Thoracic aorta (tissue), 2 donors: ENCODE measurements around the gene CYFIP2. TPM values are rescaled to one million over a fixed set of nuclear protein-coding genes. Genes with fewer than 3 reads are reported as not detected.

Experiments used
- ATAC-seq: fragments of 150-250 bp; one replicate; pipeline ENCODE4 v1.8.0; 2017; ENCODE audit warnings: low read depth; ENCODE audit not compliant: insufficient number of reproducible peaks, low FRiP score
- DNase-seq: peaks from one replicate; pipeline ENCODE4 v3.0.0-alpha.2; 2020; ENCODE audit warnings: low spot score
- H3K27ac ChIP-seq, 2 donors: fragments of 200-600 bp; sonication (generic); 1 replicate in 1 of 2; 2 replicates in 1 of 2; pipeline ENCODE4 v1.5.1; 2016; ENCODE audit warnings: mild to moderate bottlenecking in 2 of 2, moderate library complexity in 2 of 2
- H3K27me3 ChIP-seq: fragments of 200-600 bp; sonication (generic); replicated peaks from 2 replicates; pipeline ENCODE4 v1.6.0; 2016; ENCODE audit warnings: mild to moderate bottlenecking; ENCODE audit not compliant: insufficient read depth
- H3K36me3 ChIP-seq: fragments of 200-600 bp; sonication (generic); one replicate; pipeline ENCODE4 v1.5.1; 2016
- H3K4me1 ChIP-seq, 2 donors: fragments of 200-600 bp; sonication (generic); 1 replicate in 1 of 2; 2 replicates in 1 of 2; pipeline versions ENCODE4 v1.5.1 to v1.6.0; 2016; ENCODE audit warnings: low read depth in 2 of 2, mild to moderate bottlenecking in 1 of 2; ENCODE audit not compliant: control insufficient read depth in 1 of 2
- H3K4me3 ChIP-seq: fragments of 200-600 bp; sonication (generic); 2 replicates; pipeline ENCODE4 v1.5.1; 2016; ENCODE audit warnings: mild to moderate bottlenecking
- H3K9me3 ChIP-seq: fragments of 200-600 bp; sonication (generic); 2 replicates; pipeline ENCODE4 v1.5.1; 2016
- CTCF ChIP-seq: fragments of 200-600 bp; sonication (generic); IDR thresholded peaks from one replicate; pipeline ENCODE4 v1.5.1; 2019; ENCODE audit warnings: antibody characterized with exemption
- total RNA-seq, 2 donors: library from RNA; depleted of rRNA; stranded (reverse); fragments of >200 nt; gene quantifications; one replicate each; pipeline versions ENCODE4 v1.1.0 to v1.2.3, GENCODE V29; 2016

CYFIP2 gene
- total RNA-seq, 2 donors from 2014 or later = 60.0 to 192 TPM

- H3K4me1 ChIP-seq = no peaks in the 10 kb centered on the region
- TF ChIP-seq CTCF = no peak
- no peak overlapping the region for H3K4me3 ChIP-seq
- H3K27ac ChIP-seq = no peak overlapping the region
- ATAC-seq (no peak), DNase-seq (no peak)
- no peaks in the 10 kb centered on the region for H3K36me3 ChIP-seq
- H3K27me3 ChIP-seq = no peaks in the 10 kb centered on the region
- no peaks in the 10 kb centered on the region for H3K9me3 ChIP-seq
Measured at GRCh38 chr5:157352756-157353340, 86.9 kb downstream of the CYFIP2 start.

GRCh38 chr5:157354800-157355199 lies 88.9 kb downstream of the CYFIP2 start:
- ATAC-seq = no peak
- no peak overlapping the region for H3K27ac ChIP-seq

GRCh38 chr5:157356576-157356975 lies 90.7 kb downstream of the CYFIP2 start:
- no peaks in the 10 kb centered on the region for H3K27me3 ChIP-seq
- TF ChIP-seq CTCF = no peak
- ATAC-seq = no peak

More at GRCh38 chr5:157354800-157355199, 88.9 kb downstream of the CYFIP2 start:
- H3K27me3 ChIP-seq = no peaks in the 10 kb centered on the region
- H3K36me3 ChIP-seq = peaks cover 5% of the 10 kb centered on the region
- no peak for DNase-seq
- H3K4me1 ChIP-seq = no peaks in the 10 kb centered on the region
- no peaks in the 10 kb centered on the region for H3K9me3 ChIP-seq
- TF ChIP-seq CTCF = no peak
- H3K4me3 ChIP-seq = no peak overlapping the region

GRCh38 chr5:157357823-157358222 lies 91.9 kb downstream of the CYFIP2 start:
- TF ChIP-seq CTCF = no peak
- no peak overlapping the region for H3K27ac ChIP-seq
- DNase-seq (no peak), ATAC-seq (no peak)
- peaks cover 13% of the 10 kb centered on the region for H3K36me3 ChIP-seq
- H3K4me3 ChIP-seq = no peak overlapping the region
- H3K9me3 ChIP-seq = no peaks in the 10 kb centered on the region
- no peaks in the 10 kb centered on the region for H3K27me3 ChIP-seq
- peaks cover 0 to 7% of the 10 kb centered on the region in 2 donors for H3K4me1 ChIP-seq

More at GRCh38 chr5:157356576-157356975, 90.7 kb downstream of the CYFIP2 start:
- no peaks in the 10 kb centered on the region for H3K9me3 ChIP-seq
- peaks cover 13% of the 10 kb centered on the region for H3K36me3 ChIP-seq
- no peak overlapping the region for H3K27ac ChIP-seq
- no peak for DNase-seq
- H3K4me3 ChIP-seq = no peak overlapping the region
- peaks cover 0 to 3% of the 10 kb centered on the region in 2 donors for H3K4me1 ChIP-seq

- no peak overlapping the region for H3K27ac ChIP-seq
- peaks cover 13% of the 10 kb centered on the region for H3K36me3 ChIP-seq
- DNase-seq (no peak), ATAC-seq (no peak)
- no peak for TF ChIP-seq CTCF
- H3K4me1 ChIP-seq = peaks cover 0 to 7% of the 10 kb centered on the region in 2 donors
- no peaks in the 10 kb centered on the region for H3K9me3 ChIP-seq
- no peak overlapping the region for H3K4me3 ChIP-seq
- no peaks in the 10 kb centered on the region for H3K27me3 ChIP-seq
Measured at GRCh38 chr5:157358871-157359270, 92.9 kb downstream of the CYFIP2 start.
